ENCODE results near the gene CTNNA2.

Gene CTNNA2

DNA sequence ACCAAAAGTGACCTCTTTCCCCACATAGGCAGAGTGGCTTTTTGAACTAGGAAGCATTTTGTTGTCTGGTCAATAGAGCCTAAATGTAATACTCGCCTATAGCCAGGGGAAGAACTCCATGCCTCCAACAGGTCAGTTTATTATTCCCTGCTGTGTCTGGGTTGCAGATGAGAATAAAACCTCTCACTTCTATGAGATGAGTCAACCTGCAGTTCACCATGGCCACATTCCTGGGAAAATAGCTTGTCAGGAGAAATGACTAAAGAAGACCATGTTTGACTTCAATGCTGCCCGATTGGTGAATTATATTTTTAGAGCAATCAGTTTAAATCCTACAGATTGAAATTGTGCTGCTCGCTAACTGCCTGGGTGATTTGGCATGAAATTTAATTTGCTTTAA, 838.4 kb downstream of the CTNNA2 start:
- no peak for DNase-seq

DNA sequence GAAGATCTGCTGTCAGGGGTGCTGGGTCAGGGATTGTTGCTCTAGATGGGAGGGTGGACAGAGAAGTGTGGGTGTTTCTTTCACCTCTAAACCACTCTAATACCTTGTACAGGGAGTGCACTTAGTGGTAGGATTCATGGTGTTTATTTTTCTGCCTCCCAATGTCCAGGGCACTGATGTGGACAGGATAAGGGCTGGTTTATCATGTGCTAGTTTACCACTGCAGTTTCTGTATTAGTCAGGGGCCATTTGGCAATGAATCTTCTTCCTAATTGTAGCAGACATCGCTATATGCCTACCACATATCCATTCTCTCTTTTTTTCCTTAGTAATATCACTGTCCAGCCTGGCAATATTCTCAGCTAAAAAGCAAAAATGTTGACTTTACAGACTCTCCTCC, 842.0 kb downstream of the CTNNA2 start:
- no peak for DNase-seq

DNA sequence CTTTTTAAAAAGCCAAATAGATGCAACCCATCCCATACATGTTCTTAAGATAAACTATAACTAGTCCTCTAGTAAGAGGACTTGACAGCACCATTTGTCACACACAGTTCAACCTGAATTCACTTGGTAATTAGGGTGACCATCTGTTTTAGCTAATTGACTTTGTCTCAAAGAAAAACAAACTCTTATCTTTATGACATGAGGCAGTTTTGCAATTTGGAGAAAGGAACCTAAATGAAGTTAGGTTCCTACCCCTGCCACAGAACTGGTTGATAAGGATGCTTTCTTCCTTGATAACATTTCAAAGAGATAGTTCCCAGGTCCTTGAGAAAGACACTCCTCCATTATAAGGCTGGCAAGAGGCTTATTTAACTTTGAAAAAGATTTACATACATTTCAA, 849.1 kb downstream of the CTNNA2 start:
- peak; percentile 6 for DNase-seq

DNA sequence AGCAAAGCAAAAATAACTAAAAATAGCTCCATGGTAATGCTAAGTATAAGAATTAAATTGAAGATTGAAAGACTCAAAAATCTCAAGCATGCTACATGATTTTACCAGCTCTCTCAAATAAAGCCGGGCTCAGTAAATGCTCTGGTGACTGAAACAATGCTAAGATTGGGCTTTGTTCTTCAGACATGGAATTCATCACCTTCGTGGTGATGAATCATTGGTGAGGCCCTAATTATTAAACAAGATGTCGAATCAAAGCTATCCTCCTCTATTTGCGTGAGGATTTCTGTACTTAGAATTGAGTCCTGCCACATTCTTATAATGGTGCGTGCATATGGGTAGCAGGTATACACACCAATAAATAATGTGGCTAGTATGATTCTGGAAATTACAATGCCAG, 850.5 kb downstream of the CTNNA2 start:
- no peak for DNase-seq

DNA sequence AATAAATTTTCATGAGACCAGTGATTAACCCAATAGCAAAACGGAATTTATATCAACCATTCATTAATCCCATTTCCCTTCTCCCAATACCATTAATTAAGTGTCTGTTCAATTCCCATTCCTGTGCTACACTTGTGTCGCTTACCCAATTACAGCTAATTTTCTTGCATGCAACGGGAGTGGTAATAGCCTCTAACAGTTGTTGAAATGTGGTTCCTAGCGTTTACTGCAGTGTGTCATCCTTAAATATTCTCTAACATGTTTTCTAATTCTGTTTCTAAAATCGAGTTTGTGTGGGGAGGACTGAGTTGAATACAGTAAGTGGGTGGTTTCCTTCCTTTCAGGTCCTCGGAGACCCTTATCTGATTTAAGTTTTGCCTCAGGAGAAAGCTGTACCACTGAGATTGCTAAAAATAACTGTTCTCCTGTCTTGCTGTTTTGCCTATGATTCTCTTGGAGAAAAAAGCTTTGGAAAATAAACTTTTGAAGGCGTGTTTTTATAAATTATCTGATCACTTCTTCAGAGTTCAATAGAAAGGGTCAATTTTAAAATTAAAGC, 851.0 kb downstream of the CTNNA2 start:
- DNase-seq, result no peak

DNA sequence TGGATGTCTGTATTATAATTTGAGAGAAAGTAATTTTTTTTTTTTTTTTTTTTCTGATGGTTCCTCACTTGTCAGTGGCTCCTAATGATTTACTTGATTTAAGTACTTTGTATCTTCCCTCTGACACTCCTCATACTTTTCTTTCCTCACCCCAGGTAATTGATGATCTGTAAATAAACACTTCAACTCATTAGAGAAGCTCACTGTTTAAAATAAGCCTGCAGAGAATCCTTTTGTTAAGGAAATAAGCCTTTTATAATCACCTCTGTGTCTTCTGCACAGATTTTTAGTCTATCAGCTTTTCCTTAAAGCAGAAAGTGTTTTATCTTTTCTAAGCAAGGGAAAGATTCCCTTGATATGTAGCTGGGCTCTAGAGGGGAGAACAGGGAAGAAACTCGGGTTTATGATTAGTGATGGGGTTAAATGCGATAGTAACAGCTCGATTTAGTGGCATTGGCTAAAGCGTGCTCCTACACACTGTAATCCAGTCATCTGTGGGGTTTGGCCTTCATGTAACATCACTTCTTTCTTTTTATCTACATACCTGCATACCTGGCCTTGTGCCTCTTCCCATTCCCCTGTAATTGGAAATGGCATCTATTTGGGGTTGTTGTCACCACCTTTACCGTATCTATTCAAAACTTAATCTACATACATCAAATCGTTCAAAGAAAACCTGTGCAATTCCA, 851.8 kb downstream of the CTNNA2 start:
- DNase-seq, result no peak

DNA sequence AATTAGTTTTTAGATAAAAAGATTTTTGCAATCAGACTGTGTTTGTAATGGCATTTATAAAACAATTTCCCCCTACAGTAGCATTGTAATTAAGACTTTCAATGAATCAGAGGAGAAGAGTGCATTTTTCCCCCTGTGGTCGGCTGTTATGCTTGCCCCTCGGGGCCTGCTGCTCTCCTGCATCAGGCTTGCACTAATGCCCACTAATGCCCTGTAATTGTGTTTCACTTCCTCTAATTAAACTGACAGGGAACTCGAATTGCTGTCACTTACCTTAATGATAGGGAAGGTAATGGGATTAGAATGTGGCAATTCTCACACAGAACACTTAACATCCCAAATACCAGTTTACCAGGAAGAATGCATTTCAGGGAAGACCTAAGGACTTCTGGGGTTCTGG, 852.9 kb downstream of the CTNNA2 start:
- DNase-seq, result no peak

DNA sequence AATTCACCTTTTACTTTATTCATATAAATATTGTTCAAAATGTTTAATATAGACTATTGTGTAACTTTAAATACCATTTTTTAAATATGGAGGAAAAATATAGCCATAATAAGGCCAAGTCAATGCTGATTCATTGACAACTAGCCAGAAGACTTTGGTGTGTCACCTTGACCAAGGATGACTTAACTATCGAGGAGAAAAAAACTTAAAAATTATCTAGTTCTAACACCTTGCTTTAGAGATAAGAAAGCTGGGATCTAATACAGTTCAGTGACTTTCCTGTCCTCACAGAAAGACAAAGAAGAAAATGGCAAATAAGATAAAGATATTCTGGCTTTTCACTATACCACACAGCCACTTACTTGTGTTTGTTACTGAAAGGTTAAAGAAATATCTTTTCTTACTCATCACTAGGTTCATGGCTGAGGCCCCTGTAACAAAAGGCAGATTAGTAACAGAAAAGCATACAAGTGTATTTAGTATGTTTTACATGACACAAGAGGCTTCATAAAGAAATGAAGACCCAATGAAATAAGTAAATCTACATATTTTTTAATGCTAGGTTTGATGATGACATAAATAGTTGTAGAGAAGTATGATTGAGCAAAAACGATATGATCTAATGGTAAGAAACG, 857.6 kb downstream of the CTNNA2 start:
- DNase-seq, result no peak

DNA sequence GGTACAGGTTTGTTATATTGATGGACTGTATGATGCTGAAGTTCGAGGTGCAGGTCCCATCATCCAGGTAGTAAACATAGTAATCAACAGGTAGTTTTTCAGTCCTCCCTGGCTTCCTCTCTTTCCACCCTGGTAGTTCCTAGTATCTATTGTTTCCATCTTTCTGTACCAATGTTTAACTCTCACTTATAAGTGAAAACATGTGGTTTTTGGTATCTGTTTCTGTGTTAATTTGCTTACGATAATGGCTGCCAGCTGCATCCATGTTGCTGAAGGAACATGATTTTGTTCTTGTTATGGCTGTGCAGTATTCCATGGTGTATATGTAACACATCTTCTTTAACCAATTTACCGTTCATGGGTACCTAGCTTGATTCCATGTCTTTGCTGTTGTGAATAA, 861.3 kb downstream of the CTNNA2 start:
- DNase-seq, result no peak

DNA sequence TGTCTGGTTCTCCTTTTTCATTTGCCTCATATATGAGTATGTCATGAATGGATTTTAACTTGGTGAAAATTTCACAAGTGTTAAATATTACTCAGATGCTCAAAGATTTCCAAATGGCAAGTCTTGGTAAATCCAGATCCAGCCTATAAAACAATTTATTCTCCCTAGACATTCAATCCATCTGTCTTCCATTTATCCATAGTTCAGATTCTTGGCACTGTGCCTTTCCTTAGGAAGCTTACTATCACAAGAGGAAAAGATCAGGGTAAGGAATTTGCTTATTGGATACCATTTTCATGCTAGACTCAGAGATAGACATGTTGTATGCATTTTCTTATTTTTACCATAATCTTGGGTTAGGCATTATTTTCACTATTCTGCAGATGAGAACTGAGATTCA, 864.2 kb downstream of the CTNNA2 start:
- DNase-seq, result no peak

DNA sequence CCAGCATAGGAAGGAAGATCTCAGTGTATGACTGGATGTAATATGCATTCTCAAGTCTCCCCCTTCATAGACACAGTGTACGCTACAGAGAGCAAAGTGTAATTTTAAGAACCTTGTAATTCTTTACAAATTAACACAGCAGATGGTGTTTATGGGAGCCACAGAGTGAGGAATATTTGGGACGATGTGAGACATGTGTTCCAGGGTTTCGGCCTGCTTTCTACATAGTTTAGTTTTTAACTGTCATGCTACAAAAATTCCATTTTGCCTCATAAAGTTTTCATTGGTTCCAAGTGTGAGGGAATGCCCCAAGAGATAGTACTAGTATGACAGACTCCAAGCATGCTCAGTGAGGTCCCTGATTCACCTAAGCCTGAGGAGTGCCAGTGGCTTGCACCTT, 867.9 kb downstream of the CTNNA2 start:
- DNase-seq, result no peak

DNA sequence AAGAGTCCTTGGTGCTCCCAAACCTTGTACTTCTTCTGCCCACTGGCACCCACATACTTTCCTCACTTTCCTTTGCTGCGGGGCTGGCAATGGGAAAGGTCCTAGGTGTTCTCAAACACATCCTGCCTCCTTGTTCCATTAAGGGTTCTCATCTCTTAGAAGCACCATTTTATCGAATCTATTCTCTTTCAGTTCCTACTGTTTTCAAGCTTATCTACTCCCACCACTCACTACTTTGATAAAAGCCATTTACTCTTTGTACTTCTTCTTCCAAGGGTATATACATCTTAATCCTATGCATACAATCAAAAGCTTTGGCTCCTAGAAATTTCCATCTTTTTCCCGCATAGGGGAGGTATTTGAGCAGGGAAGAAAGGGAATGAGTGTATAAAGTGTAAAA, 868.8 kb downstream of the CTNNA2 start:
- no peak for DNase-seq

DNA sequence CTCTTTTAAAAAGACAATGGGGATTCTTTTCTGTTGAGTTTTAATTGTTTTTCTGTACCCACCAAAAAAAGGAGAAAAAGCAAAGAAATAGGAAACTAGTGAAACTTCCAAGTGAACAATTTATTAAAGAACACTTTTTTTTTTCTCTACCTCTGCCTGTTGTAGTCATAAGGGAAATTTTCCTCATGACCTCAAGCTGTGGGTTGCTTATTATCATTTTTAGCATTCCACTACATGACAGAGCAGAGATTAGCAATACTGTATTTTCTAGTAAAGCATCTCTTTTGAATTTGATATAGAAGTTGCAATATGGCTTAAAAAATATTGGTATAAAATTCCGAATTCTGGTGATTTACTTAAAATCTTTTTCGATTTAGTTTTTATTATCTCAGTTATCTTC, 879.6 kb downstream of the CTNNA2 start:
- DNase-seq, result no peak

DNA sequence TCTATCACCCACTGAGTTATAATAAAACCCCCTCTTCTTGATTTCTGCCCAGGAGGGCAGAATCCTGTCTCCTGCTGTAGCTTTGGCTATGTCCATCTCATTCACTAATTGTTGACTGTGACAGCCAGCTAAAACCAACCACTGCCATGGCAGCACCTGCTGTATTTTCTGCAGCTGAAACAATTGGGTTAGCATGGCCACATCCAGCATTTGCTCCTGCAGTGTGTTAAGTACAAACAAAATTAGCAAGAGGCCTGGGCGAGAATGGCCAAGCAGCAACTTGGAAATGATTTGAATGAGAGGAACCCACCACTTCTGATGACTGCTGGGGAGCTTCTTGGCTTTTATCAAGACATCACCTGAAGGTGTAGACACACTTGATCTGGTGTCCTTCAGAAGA, 881.1 kb downstream of the CTNNA2 start:
- no peak for DNase-seq

DNA sequence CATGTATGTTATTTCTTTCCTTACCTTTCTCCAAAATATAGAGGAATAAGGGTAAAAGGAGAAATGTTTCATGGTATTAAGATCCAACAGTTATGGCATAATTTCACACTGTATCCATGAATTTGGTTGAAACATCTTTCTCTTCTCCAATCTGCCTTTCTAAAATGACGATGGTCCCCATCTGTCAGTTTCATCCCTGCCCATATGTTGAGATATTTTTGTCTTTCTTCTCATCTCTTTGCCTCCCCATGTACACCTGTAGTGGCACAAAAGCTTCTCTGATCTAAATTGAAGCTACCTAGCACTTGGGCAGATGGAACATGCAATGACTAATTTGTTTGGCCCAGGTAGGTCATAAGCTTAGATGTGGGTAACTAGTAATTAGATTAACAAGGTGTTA, 882.4 kb downstream of the CTNNA2 start:
- no peak for DNase-seq

DNA sequence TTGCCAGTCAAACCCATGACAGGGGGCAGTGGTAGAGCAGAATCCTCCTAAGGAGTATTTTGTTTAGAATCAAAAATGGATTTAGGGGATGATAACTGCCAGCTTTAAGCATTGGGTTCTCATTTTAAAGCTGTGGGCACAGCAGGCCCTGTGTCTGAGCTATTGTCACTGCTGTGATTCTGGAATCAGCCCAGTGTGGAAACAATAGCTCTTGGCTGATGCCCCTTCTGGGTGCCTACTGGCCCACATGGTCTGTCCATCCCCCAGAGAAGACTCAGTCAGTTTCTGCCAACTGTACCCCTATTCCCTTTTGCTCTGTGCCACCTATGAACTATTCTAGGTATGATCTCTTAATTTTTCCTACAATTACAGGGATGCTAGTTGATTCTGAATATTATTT, 883.4 kb downstream of the CTNNA2 start:
- no peak for DNase-seq

DNA sequence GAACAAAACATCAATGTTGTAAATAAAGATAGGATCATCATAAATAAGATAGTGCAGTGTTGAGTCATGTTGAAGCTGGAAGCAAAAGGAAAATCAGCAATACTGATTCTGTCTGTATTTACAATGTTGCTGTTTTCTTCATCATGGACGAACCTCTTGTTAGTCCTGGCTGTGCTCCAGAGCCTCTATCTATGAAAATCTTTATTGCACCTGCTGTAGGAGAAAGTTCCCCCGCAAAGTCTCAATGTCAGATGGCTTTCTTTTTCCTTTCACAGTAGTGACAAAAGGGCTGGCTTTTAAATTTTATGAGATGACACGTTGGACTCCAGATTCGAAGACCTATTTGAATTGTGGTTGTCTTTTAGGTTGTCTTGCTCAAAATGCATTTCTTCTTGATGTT, 890.2 kb downstream of the CTNNA2 start:
- DNase-seq, result no peak

DNA sequence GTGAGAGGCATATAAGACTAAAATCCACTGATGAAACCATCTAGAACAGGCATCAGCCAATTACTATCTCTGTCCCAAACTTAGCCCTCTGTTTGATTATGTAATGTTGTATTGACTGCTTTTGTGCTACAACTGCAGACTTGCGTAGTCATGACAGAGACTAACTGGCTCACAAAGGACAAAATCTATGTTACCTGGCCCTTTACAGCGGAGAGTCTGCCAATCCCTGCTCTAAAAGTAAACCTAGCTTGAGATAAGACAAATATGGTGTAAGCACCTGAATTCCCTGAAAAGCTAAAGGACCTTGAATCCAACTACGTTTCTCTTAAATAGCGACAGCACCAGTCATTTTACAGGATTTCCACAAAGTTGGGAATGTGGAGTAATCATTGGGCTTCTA, 894.5 kb downstream of the CTNNA2 start:
- no peak for DNase-seq

DNA sequence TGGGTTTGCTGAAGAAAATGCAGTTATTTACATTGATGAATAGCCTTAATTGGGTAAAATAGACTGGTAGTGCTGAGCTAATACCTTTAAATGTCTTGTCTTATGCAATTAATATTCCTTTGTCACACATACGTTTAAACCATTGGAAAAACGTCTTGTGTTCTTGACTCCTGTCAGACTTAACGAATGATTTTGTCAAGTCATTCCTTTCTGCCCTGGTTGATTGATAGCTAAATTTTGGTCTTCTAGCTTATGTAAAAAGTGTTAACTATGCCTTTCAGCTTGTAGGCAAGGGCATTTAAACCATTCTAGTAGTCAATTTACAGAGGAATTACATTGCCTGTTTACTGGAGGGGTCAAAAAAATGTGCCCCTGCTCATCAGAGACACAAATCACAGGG, 897.5 kb downstream of the CTNNA2 start:
- DNase-seq, result no peak

DNA sequence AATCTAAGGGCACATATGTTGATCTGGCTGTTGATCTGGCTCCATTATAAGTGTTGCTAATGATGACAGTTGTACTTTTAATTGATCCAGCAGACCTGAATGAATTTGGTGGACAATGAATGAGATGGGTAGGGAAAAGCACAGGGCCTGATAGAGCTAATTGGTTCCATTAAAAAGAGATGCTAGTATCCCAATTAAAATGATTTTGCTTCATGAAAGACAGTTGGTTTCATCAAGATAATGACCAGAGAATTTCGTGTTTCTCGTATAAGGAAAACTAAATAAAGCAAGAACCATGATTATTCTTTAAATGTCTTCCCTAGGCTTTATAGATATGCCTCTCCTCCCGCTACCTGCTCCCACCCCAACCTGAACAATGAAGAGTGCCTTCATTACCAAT, 900.3 kb downstream of the CTNNA2 start:
- no peak for DNase-seq

DNA sequence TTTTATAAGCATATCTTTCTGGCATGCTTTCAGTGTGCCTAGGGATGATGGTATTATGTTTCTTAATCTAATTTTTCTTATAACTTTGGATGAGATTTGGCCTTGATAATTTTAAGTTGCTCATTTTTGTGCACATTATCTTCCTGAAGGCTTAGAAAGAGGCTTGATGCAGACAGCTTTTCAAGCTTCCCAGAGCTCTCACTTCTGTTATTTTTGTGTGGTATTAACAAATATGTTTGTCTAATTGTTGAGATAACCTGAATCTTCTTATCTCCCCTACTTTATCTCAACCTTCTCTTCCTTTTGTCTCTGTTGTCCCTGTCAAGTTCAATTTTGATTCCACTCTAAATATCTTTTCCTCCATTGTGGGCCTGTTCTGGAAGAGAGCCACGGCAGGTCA, 904.9 kb downstream of the CTNNA2 start:
- no peak for DNase-seq

DNA sequence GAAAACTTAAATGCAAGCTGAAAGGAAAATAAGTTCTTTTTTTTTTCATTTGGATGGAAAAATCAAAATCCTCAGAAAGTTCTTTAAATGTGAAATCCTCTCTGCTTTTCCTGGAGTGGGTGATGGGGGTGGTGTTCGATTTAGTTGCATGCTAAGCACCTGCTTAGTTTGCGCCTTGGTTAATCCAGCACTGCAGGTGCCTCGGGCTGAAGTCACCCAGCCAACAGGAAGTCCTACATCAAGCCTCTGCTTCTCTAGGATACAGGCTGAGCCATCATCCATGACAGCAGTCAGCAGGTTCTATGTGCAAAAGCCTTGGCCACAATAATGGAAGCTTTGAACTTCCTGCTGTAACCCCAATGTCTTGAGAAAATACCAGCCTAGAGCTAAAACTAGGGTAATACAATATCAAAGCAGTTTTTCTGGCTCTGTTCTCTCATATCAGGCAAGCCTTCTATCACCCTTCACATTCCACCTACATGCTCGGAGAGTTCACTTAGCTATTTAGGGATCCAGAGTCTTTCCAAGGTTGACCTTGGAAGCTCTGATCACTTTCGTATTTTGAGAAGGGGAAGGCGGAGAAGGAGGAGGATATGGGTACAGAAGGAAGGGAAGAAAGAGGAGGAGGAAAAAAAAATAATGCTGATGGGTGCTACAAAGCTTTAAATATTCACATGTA, 907.8 kb downstream of the CTNNA2 start:
- no peak for DNase-seq

DNA sequence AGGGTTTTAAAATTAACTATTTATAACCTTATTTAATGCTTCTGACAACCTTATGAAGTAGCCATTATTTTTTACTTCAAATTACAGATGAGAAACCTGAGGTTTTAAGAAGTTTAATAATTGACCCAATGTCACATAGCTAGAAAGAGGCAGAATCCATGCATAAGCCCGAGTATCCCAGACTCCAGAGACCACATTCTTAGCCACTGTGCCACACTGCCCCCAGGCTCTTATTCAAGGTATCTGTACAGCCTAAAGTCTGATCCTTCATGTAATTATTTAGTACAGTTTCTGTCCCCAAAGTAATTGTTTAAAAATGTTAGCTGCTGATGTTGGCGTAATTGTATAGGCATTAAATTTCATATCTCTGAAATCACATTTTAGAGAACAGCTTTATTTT, 916.4 kb downstream of the CTNNA2 start:
- DNase-seq, result no peak

DNA sequence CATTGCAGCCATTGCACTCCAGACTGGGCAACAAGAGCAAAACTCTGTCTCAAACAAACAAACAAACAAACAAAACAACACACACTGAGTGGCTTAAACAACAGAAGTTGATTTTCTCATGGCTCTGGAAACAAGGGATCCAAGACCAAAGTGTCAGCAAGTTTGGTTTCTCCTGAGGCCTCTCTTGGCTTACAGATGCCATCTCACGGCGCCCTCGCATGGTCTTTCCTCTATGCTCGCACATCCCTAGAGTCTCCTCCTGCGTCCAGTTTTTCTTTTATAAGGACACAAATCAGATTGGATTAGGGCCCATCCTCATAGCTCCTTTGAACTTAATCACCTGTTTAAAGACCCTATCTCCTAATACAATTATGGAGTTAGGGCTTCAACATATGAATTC, 925.1 kb downstream of the CTNNA2 start:
- DNase-seq, result no peak
